HL-60 (cell line): ENCODE data around the gene XIRP2.

Source experiments
- DNase-seq, 2 experiments: peaks; one replicate each; pipeline ENCODE4 v3.0.0-alpha.2; 2010 to 2020; ENCODE audit warnings: low read depth in 1 of 2, low spot score in 1 of 2
- H3K27ac ChIP-seq: fragments of 250-450 bp; sonication (Bioruptor Pico); replicated peaks from 2 replicates; pipeline ENCODE4 v1.5.1; 2020; ENCODE audit warnings: mild to moderate bottlenecking, moderate library complexity
- H3K27me3 ChIP-seq: fragments of 250-450 bp; sonication (Bioruptor Pico); 2 replicates; pipeline ENCODE4 v1.5.1; 2021; ENCODE audit warnings: mild to moderate bottlenecking, moderate library complexity; ENCODE audit not compliant: insufficient read depth, poor library complexity, severe bottlenecking
- H3K4me3 ChIP-seq: replicated peaks from 2 replicates; pipeline ENCODE4 v1.5.1; 2011; ENCODE audit warnings: mild to moderate bottlenecking, control low read depth, low read length; ENCODE audit not compliant: insufficient read depth
- CTCF ChIP-seq: IDR thresholded peaks from one replicate; pipeline ENCODE4 v1.5.1; 2011; ENCODE audit warnings: low read length, control low read depth, inconsistent platforms; ENCODE audit not compliant: insufficient read depth
- GABPA ChIP-seq: IDR thresholded peaks from 2 replicates; pipeline ENCODE4 v1.6.1; 2012; ENCODE audit warnings: low read depth
- POLR2AphosphoS5 ChIP-seq: IDR thresholded peaks from 2 replicates; pipeline ENCODE4 v1.6.1; 2012; ENCODE audit warnings: low read depth
- SPI1 ChIP-seq: IDR thresholded peaks from 2 replicates; pipeline ENCODE4 v1.6.1; 2012; ENCODE audit warnings: low read depth, mild to moderate bottlenecking, borderline replicate concordance
- TF ChIP-seq, protein P1 (sequence below): IDR thresholded peaks from 2 replicates; pipeline ENCODE4 v1.6.1; 2012; ENCODE audit warnings: low read depth; ENCODE audit not compliant: insufficient replicate concordance

Gene XIRP2

GRCh38 chr2:166891727-166892126 lies 3.4 kb downstream of the XIRP2 start:
- H3K4me3 ChIP-seq, result no peak overlapping the region
- TF ChIP-seq CTCF, result no peak
- no peak overlapping the region for H3K27ac ChIP-seq
- no peak for DNase-seq
- H3K27me3 ChIP-seq, result no peaks in the 10 kb centered on the region

DNA sequence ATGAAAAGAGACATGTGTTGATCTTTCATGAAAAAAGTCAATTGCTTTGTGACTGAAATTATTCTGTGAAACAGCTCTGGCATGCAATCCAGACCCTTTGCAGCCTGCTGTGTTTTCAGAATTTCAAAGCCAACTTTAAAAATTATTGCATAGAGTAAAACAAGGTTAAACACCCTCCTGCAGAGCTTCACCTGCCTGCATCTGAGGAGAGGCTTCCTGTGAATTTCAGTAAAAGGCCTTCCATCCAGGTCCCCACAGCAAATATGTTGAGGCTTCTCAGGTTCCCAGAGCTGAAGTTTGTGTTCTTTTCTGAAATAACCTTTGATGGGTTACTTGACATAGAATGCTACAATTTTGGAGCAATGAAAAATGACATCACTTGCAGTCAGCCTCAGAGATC lies 4.1 kb downstream of the XIRP2 start:
- Histone ChIP-seq H3K27ac (no peak overlapping the region), H3K27me3 (no peaks in the 10 kb centered on the region), H3K4me3 (no peak overlapping the region)
- TF ChIP-seq CTCF, result no peak
- TF ChIP-seq, protein P1, sequence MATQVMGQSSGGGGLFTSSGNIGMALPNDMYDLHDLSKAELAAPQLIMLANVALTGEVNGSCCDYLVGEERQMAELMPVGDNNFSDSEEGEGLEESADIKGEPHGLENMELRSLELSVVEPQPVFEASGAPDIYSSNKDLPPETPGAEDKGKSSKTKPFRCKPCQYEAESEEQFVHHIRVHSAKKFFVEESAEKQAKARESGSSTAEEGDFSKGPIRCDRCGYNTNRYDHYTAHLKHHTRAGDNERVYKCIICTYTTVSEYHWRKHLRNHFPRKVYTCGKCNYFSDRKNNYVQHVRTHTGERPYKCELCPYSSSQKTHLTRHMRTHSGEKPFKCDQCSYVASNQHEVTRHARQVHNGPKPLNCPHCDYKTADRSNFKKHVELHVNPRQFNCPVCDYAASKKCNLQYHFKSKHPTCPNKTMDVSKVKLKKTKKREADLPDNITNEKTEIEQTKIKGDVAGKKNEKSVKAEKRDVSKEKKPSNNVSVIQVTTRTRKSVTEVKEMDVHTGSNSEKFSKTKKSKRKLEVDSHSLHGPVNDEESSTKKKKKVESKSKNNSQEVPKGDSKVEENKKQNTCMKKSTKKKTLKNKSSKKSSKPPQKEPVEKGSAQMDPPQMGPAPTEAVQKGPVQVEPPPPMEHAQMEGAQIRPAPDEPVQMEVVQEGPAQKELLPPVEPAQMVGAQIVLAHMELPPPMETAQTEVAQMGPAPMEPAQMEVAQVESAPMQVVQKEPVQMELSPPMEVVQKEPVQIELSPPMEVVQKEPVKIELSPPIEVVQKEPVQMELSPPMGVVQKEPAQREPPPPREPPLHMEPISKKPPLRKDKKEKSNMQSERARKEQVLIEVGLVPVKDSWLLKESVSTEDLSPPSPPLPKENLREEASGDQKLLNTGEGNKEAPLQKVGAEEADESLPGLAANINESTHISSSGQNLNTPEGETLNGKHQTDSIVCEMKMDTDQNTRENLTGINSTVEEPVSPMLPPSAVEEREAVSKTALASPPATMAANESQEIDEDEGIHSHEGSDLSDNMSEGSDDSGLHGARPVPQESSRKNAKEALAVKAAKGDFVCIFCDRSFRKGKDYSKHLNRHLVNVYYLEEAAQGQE, result no peak
- TF ChIP-seq POLR2AphosphoS5, result no peak
- no peak for TF ChIP-seq SPI1
- no peak for TF ChIP-seq GABPA
- no peak for DNase-seq

DNA sequence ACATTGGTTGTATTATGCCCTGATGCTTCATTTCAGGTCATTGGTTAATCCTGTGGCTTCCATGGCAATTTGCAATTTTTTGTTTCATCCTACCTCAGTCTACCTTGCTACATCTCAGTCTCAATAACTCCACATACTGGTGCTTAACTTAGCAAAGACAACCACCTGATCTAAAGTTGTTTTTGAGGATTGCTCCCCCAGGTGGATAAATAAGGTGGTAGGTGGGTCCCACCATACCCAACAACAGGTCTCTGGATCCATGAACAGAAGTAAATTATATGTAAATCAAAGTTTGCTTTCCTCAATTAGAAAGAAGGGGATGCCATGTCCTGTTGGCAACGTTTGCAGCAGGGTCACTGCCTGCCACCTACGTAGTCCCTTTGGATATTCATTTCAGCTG lies 7.0 kb downstream of the XIRP2 start:
- TF ChIP-seq POLR2AphosphoS5 (no peak), SPI1 (no peak), GABPA (no peak), CTCF (no peak)
- TF ChIP-seq, protein P1, result no peak
- DNase-seq, result no peak
- Histone ChIP-seq H3K27ac (no peak overlapping the region), H3K4me3 (no peak overlapping the region), H3K27me3 (no peaks in the 10 kb centered on the region)

GRCh38 chr2:166897666-166898065 lies 9.4 kb downstream of the XIRP2 start:
- H3K4me3 ChIP-seq, result no peak overlapping the region

More at GRCh38 chr2:166897666-166898065, 9.4 kb downstream of the XIRP2 start:
- TF ChIP-seq, protein P1, result no peak
- TF ChIP-seq GABPA, result no peak
- TF ChIP-seq POLR2AphosphoS5, result no peak
- TF ChIP-seq SPI1, result no peak
- TF ChIP-seq CTCF, result no peak
- H3K27ac ChIP-seq, result no peak overlapping the region
- H3K27me3 ChIP-seq, result no peaks in the 10 kb centered on the region
- no peak for DNase-seq
